Limb (tissue), 2 donors: ENCODE results near the gene SUN1.
A peak's percentile ranks its signal among the peaks of the same experiment; 100 is the strongest.

ENCODE experiments used
- DNase-seq, 2 donors: peaks; one replicate each; pipeline ENCODE4 v3.0.0-alpha.2; 2016; ENCODE audit errors: extremely low spot score in 2 of 2

The SUN1 gene

GRCh38 chr7:903921-904755, 71.9 kb downstream of the SUN1 start:
- no peak for DNase-seq

DNA sequence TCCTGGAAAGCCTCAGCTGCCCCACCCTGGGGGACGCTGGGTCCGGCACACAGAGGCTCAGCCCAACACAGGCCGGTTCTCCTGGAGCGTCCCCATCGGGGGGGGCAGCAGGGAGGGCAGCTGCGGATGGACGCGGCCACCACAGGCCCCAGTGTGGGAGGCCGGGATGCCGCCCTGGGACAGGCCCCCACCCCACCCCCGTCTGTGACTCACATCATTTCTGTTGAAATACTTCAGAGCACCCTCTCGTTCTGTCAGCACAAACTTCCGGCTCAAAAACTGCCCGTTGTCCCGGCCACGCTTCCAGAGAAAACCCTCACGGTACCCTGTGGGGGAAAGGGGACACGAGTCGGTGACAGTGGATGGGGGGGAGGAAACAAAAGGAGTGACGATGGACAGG, 72.6 kb downstream of the SUN1 start:
- no peak for DNase-seq

DNA sequence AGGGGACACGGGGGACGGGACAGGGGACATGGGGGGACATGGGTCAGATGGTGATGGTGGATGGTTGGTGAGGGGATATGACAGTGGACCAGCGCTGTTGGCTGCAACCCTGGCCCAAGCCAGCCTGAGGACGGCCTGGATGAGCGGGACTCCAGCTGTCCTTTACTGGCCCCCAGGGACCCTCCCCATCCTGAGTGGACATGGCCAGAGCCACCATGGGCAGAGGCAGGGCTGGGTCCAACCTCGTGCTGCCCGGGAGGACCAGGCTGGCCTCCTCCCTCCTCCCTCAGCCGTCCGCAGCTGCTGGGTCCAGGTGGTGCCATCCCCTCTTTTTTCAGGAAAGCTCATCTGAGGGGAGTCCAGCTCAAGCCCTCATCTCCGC, 74.5 kb downstream of the SUN1 start:
- no peak for DNase-seq

DNA sequence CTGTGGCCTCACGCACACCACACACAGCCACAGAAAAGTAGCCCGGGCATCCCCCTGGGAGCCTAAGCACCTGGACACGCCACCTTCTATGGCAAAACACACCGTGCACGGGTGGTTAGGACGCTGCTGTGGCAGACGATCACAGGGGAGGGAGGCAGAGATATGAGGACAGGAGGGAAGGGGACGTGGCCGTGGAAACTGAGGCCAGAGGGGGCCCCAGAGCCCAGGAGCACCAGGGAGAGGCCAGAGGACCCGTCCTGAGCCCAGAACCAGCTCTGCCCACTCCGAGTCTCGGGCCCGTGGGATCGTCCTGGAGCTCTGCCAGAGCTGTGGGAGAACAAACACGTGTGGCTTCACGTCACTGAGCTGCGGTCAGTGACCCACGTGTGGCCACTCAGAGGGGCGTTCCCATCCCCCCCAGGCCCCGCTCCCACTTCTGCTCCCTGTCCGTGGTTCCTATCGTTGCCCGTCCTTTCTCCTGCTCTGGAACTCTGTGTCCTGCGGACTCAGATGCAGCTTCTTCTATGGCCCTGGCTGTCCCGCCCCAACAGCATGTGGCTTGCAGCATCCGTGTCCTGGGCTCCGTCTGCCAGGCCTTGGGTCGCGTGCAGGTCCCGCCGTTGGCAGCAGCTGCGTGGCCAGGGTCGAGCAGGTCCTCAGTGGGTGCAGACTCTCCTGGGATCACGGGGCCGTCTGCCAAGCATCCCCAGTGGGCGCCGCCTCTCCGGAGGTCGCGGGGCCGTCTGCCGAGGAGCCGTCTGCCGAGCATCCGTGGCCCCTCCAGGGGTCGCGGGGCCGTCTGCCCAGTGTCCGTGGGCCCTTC, 75.1 kb downstream of the SUN1 start:
- DNase-seq = no peak

GRCh38 chr7:908159-908581, 75.9 kb downstream of the SUN1 start:
- DNase-seq = no peak

GRCh38 chr7:908591-909357, 76.5 kb downstream of the SUN1 start:
- peak; percentile 60 to 78 for DNase-seq

DNA sequence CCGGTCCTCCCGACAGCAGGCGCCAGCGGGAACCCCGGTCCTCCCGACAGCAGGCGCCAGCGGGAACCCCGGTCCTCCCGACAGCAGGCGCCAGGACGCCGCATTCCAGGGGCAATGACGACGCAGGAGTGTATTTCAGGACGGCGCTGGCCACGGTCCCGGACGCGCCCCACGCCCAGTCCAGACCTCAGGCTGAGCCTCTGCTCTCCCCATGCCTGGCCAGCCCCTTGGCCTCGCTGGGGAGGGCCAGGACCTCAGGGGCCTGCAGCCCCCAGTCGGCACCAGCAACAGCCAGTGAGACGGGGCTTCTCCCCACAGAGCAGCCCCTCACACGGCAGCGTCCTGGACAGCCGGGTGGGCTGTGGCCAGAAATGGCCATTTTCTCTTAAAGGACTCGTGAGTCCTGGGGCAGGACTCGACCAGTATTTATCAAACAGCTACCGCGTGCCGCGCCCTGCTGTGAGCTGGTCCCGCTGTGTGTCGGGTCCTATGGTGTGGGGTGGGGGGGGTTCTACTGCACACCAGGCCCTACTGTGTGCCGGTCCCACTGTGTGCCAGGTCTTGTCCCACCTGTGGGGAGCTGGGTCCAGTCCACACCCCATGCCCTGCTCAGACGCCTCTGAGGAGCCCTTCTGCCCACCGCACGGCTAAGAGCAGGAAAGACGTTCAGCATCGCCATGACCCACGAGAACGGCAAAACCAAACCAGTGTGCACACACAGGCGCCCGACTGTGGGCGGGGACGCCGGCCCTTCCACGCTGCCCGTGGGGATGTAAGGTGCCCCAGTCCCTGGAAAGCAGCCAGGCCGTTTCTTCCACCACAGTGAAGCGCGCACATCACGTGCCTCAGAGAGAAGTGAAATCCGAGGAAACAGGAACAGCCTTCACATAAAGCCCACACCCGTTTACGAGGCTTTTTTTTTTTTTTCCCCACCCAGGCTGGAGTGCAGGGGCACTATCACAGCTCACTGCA, 77.4 kb downstream of the SUN1 start:
- DNase-seq = no peak

DNA sequence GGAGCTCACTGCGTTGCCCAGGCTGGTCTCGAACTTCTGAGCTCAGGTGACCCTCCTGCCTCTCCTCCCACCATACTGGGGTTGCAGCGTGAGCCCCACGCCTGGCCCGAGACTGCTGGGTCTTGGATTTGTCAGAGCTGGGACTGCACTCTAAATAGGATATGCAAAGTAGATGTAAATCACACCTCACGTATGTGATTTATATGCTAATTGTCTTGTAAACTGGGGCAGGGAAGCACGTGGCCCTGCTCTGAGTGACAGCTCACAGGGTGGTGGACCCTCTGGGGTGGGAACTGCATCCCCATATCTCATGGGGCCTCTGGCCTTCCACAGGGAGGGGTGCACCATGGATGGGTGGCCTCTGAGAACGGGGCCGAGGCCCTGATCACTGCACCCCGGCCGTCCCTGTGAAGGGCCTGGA, 78.2 kb downstream of the SUN1 start:
- DNase-seq = no peak

DNA sequence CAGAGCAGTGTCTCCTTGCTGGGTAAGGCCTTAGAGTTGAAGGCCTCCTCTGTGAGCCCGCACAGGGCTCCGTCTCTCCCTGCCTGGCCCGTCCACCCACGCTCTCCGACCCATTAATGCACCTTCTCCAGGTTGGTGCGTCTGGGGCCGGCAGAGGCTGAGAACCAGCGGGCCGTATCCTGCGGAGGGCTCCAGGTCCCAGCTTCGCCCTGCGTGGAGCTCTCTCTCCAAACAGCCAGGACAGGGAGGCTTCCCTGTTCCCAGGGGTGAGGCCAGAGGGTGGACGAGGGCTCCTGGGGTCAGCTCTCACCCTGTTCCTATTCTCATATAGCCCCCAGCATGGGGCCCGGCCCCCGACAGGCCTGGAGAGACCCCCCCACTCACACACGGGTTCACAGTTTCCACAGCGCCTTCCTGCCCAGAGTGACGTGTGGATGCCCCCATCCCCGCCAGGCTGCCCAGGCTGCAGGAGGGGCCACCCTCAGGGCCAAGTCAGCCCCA, 78.7 kb downstream of the SUN1 start:
- DNase-seq = no peak

DNA sequence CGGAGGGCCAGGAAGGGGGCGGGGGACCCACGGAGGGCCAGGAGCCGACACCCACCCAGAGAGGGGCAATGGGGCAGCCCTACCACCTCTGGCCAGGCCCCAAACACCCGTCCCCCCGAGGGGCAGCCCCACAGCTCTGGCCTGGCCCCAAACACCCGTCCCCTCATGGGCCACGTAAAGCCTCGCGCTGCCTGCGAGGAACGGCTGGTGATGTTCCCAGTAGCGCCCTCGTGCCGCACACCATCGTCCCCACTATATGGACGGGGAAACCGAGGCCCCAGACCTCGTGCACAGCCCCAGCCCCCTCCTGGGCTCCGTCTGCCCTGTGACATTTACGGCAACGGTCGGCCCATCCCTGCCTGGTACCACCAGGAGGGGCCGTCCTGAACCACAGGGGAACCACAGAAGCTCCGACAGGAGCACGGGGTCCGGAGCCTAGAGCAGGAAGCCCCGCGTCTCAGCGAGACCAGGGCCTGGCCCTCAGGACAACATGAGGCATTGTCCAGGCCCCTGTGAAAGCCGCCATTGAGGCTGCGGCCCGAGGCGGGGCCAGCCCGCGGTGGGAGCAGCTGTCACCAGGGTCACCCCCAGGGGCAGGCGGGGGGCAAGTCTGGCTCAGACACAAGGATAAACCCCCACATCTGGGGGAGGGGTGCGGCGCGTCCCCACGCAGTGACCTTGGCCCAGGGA, 79.7 kb downstream of the SUN1 start:
- DNase-seq = no peak

DNA sequence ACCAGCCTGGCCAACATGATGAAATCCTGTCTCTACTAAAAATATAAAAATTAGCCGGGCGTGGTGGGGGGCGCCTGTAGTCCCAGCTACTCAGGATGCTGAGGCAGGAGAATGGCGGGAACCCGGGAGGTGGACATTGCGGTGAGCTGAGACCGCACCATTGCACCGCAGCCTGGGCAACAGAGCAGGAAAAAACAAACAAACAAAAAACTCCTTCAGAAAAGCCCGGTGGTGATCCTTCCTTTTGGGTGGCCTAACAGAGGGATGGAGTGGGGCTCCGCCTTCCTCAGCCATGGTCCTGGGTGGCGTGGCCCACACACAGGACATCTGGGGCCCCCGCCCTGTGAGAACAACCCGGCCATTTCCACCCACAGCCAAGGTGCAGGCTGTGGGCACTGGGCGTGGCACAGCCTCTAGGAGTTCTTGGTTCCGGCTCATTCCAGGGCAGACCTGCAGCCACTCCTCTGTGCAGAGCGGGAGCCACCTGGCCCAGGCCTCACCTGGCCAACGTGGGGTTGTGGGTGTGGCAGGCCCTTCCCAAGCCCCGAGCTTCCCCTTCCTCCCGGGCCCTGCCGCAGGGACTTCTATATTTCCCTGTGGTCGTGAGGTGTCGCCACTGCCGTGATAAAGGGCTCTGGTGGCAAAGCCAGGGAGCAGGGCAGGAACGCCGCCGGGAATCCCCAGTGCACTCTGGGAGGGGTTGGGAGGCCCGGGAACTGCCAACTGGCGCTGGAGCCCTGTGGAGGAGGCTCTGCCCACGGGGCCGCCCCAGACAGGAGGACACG, 81.7 kb downstream of the SUN1 start:
- DNase-seq = no peak

- DNase-seq = no peak
Observed at GRCh38 chr7:914521-915194, 82.4 kb downstream of the SUN1 start.

DNA sequence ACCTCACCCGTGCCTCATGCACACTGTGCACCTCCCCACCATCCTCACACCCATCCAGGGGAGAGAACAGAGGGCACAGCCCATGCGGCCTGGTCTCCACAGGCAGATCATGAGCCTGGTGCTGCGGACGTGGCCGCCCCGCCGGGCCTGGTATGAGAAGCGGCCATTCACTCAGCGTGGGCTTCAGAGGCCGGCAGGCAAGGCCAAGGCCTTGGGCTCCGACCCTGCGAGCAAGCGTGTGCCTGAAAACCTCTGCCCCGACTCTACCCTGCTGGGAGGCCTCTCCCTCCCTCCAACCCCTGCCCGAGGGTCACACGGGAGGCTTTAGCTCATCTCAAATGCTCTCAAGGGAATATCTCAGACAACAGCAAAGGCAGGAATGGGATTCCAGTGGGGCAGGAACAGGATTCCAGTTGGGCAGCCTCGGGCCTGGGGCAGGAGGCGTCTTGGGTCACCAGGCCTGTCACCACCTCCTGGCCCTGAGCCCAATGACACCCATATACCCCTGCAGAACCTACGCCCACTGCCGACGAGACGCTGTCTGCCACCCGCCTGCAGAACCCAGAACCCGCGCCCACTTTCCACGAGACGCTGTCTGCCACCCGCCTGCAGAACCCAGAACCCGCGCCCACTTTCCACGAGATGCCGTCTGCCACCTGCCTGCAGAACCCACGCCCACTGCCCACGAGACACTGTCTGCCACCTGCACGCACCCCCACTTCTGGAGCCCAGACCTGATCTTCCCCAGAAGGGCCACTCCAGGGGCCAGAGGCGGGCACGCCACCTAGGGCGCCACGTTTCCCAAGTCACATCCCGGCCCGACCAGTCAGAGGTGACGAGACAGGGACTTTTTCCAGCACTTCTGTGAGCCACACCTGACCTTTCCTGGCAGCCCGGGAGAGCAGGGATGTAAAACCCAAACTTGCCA, 83.3 kb downstream of the SUN1 start:
- DNase-seq = no peak

DNA sequence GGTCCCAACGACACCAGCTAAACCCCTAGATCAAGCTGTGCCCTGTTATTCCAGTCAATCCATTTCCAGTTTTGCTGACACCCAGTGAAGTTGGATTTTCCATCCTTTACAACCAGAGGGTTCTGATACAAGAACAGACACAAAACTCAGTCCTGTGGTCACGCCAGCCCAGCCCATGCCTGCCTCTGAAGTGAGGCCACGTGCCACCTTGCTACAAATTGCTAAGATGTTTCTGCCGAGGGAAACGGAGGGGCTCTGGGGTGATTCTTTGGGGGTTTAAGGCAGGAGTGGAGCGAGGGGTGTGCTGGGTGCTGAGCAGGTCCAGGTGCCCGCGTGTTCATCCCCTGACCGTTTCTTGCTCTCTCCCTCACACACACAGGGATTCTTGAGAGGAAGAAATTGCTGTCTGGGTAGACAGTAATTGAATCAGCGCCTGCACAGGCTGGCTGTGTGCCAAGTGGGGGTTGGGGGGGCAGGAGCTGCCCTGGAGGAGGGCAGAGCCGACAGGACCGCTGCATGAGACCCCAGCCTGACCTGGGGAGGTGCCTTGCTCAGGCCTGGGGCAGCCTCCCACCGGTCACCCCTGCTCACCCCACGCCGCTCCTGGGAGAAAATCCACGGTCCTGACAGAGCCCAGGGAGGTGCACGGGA, 84.1 kb downstream of the SUN1 start:
- no peak for DNase-seq

GRCh38 chr7:917255-918117, 85.2 kb downstream of the SUN1 start:
- DNase-seq = no peak

DNA sequence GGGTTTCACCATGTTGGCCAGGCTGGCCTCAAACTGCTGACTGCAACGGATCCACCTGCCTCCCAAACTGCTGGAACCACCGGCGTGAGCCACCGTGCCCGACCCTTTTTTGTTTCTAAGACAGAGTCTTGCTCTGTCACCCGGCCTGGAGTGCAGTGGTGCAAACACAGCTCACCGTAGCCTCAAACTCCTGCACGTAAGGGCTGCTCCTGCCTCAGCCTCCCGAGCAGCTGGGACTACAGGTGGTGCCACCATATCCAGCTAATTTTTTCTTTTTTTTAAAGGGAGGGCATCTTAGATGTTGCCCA, 85.8 kb downstream of the SUN1 start:
- no peak for DNase-seq
